Neural progenitor cell (in vitro differentiated cells): ENCODE data around the gene PPP1CB. TPM values are rescaled to one million over a fixed set of nuclear protein-coding genes. Genes with fewer than 3 reads are reported as not detected.

Experiments used
- DNase-seq: peaks from one replicate; pipeline ENCODE4 v3.0.0-alpha.2; 2016; ENCODE audit warnings: low spot score
- H2AFZ ChIP-seq: fragments of 200-600 bp; sonication (generic); replicated peaks from 2 replicates; pipeline ENCODE4 v1.6.1; 2016; ENCODE audit warnings: antibody characterized with exemption
- H3F3A ChIP-seq: fragments of 200-600 bp; sonication (generic); 2 replicates; pipeline ENCODE4 v1.6.1; 2016; ENCODE audit warnings: antibody characterized with exemption, low read depth
- H3K27ac ChIP-seq: fragments of 200-600 bp; sonication (generic); 2 replicates; pipeline ENCODE4 v1.5.1; 2016; ENCODE audit warnings: mild to moderate bottlenecking
- H3K27me3 ChIP-seq: fragments of 200-600 bp; sonication (generic); 2 replicates; pipeline ENCODE4 v1.6.1; 2016; ENCODE audit warnings: mild to moderate bottlenecking, moderate library complexity
- H3K36me3 ChIP-seq: fragments of 200-600 bp; sonication (generic); 2 replicates; pipeline ENCODE4 v1.5.1; 2016
- H3K4me1 ChIP-seq: fragments of 200-600 bp; sonication (generic); 2 replicates; pipeline ENCODE4 v1.6.1; 2016; ENCODE audit warnings: mixed run types
- H3K4me2 ChIP-seq: fragments of 200-600 bp; sonication (generic); 2 replicates; pipeline ENCODE4 v1.6.1; 2016
- H3K4me3 ChIP-seq: fragments of 200-600 bp; sonication (generic); 2 replicates; pipeline ENCODE4 v1.5.1; 2016
- H3K79me2 ChIP-seq: fragments of 200-600 bp; sonication (generic); 2 replicates; pipeline ENCODE4 v1.6.1; 2016; ENCODE audit warnings: low read depth
- H3K9ac ChIP-seq: fragments of 200-600 bp; sonication (generic); 2 replicates; pipeline ENCODE4 v1.6.1; 2016
- H3K9me3 ChIP-seq: fragments of 200-600 bp; sonication (generic); 2 replicates; pipeline ENCODE4 v1.5.1; 2016; ENCODE audit warnings: low read depth
- H4K20me1 ChIP-seq: fragments of 200-600 bp; sonication (generic); 2 replicates; pipeline ENCODE4 v1.6.1; 2016; ENCODE audit warnings: low read depth
- H3K27ac Mint-ChIP-seq: 3 replicates; pipeline ENCODE4 v1.8.0; 2021; ENCODE audit warnings: mixed read lengths
- H3K27me3 Mint-ChIP-seq: 2 replicates; pipeline ENCODE4 v1.8.0; 2022; ENCODE audit warnings: low read depth, mild to moderate bottlenecking, inconsistent platforms, moderate library complexity, mixed read lengths; ENCODE audit not compliant: insufficient read depth
- H3K36me3 Mint-ChIP-seq: 3 replicates; pipeline ENCODE4 v1.8.0; 2021; ENCODE audit warnings: mixed read lengths
- H3K4me1 Mint-ChIP-seq: 3 replicates; pipeline ENCODE4 v1.8.0; 2021; ENCODE audit warnings: mixed read lengths
- H3K4me3 Mint-ChIP-seq: 3 replicates; pipeline ENCODE4 v1.8.0; 2021; ENCODE audit warnings: mild to moderate bottlenecking, moderate library complexity, mixed read lengths
- H3K9me3 Mint-ChIP-seq: 3 replicates; pipeline ENCODE4 v1.8.0; 2020; ENCODE audit warnings: mixed read lengths
- CTCF ChIP-seq: fragments of 200-600 bp; sonication (generic); IDR thresholded peaks from 2 replicates; pipeline ENCODE4 v1.5.1; 2017; ENCODE audit warnings: antibody characterized with exemption, mild to moderate bottlenecking
- EZH2 ChIP-seq: fragments of 200-600 bp; sonication (generic); IDR thresholded peaks from 2 replicates; pipeline ENCODE4 v1.6.1; 2017; ENCODE audit warnings: antibody characterized with exemption, mild to moderate bottlenecking, moderate library complexity
- EZH2phosphoT487 ChIP-seq: fragments of 200-600 bp; sonication (generic); IDR thresholded peaks from 2 replicates; pipeline ENCODE4 v1.6.1; 2017; ENCODE audit warnings: antibody characterized with exemption
- total RNA-seq: library from RNA; depleted of rRNA; stranded (reverse); fragments of >200 nt; gene quantifications from 2 replicates; pipeline ENCODE4 v1.2.3, GENCODE V29; 2015; ENCODE audit warnings: low replicate concordance

The PPP1CB gene
- total RNA-seq, 1 donor from 2014 or later, result 244 TPM

- Mint-ChIP-seq H3K9me3 (no peaks in the 10 kb centered on the region), H3K4me3 (no peak overlapping the region), H3K27ac (no peak overlapping the region), H3K4me1 (no peaks in the 10 kb centered on the region), H3K36me3 (no peaks in the 10 kb centered on the region), H3K27me3 (peaks cover 3% of the 10 kb centered on the region)
- Histone ChIP-seq H3K4me2 (no peak overlapping the region), H3K9me3 (no peaks in the 10 kb centered on the region), H4K20me1 (no peaks in the 10 kb centered on the region), H3K9ac (no peak overlapping the region), H3K36me3 (no peaks in the 10 kb centered on the region), H3K4me3 (no peak overlapping the region), H3K79me2 (no peaks in the 10 kb centered on the region), H3K27me3 (no peaks in the 10 kb centered on the region), H3F3A (no peaks in the 10 kb centered on the region), H3K4me1 (no peaks in the 10 kb centered on the region), H3K27ac (no peak overlapping the region), H2AFZ (no peak overlapping the region)
- no peak for DNase-seq
- TF ChIP-seq EZH2, result no peak
- TF ChIP-seq EZH2phosphoT487, result no peak
- TF ChIP-seq CTCF, result no peak
These were observed 70.4 kb downstream of the PPP1CB start for GRCh38 chr2:28822036-28822435.

- TF ChIP-seq EZH2 (no peak), CTCF (no peak), EZH2phosphoT487 (no peak)
- no peak for DNase-seq
- Mint-ChIP-seq H3K27ac (no peak overlapping the region), H3K4me3 (no peak overlapping the region), H3K27me3 (peaks cover 3% of the 10 kb centered on the region), H3K4me1 (no peaks in the 10 kb centered on the region), H3K9me3 (no peaks in the 10 kb centered on the region), H3K36me3 (no peaks in the 10 kb centered on the region)
- no peaks in the 10 kb centered on the region for H3F3A ChIP-seq
- no peaks in the 10 kb centered on the region for H3K79me2 ChIP-seq
- no peaks in the 10 kb centered on the region for H4K20me1 ChIP-seq
- H3K9me3 ChIP-seq, result no peaks in the 10 kb centered on the region
- H3K27me3 ChIP-seq, result no peaks in the 10 kb centered on the region
- H3K27ac ChIP-seq, result no peak overlapping the region
- no peaks in the 10 kb centered on the region for H3K4me1 ChIP-seq
- H3K4me2 ChIP-seq, result no peak overlapping the region
- no peak overlapping the region for H3K4me3 ChIP-seq
- H3K9ac ChIP-seq, result no peak overlapping the region
- no peak overlapping the region for H2AFZ ChIP-seq
- no peaks in the 10 kb centered on the region for H3K36me3 ChIP-seq
These were observed 72.6 kb downstream of the PPP1CB start for GRCh38 chr2:28824207-28824606.

GRCh38 chr2:28824870-28825269, 73.2 kb downstream of the PPP1CB start:
- Mint-ChIP-seq H3K27me3 (peaks cover 3% of the 10 kb centered on the region), H3K4me3 (no peak overlapping the region), H3K9me3 (no peaks in the 10 kb centered on the region), H3K27ac (no peak overlapping the region), H3K4me1 (no peaks in the 10 kb centered on the region), H3K36me3 (no peaks in the 10 kb centered on the region)
- TF ChIP-seq CTCF (no peak), EZH2 (no peak), EZH2phosphoT487 (no peak)
- Histone ChIP-seq H2AFZ (no peak overlapping the region), H3K4me1 (no peaks in the 10 kb centered on the region), H3K79me2 (no peaks in the 10 kb centered on the region), H3K27me3 (no peaks in the 10 kb centered on the region), H3K4me3 (no peak overlapping the region), H3K27ac (no peak overlapping the region), H3F3A (no peaks in the 10 kb centered on the region), H4K20me1 (no peaks in the 10 kb centered on the region), H3K9me3 (no peaks in the 10 kb centered on the region), H3K36me3 (no peaks in the 10 kb centered on the region), H3K4me2 (no peak overlapping the region), H3K9ac (no peak overlapping the region)
- no peak for DNase-seq
